OCI-LY1 (cell line): ENCODE data around the gene FRMD3.

ENCODE experiments used
- H2AFZ ChIP-seq: fragments of 200-600 bp; sonication (generic), shearing (Covaris generic); 2 replicates; pipeline ENCODE4 v1.6.0; 2014; ENCODE audit warnings: antibody characterized with exemption, mild to moderate bottlenecking, low read length
- H3F3A ChIP-seq: fragments of 200-600 bp; sonication (generic), shearing (Covaris generic); 2 replicates; pipeline ENCODE4 v1.6.0; 2014; ENCODE audit warnings: mild to moderate bottlenecking, antibody characterized with exemption, low read length, moderate library complexity; ENCODE audit not compliant: insufficient read depth
- H3K27ac ChIP-seq: fragments of 200-600 bp; sonication (generic); 2 replicates; pipeline ENCODE4 v1.5.1; 2014; ENCODE audit warnings: low read length, mixed run types, mild to moderate bottlenecking, low read depth; ENCODE audit not compliant: poor library complexity, severe bottlenecking
- H3K27me3 ChIP-seq: fragments of 200-600 bp; sonication (generic); 2 replicates; pipeline ENCODE4 v1.6.0; 2014; ENCODE audit warnings: antibody characterized with exemption, mild to moderate bottlenecking, low read length, moderate library complexity; ENCODE audit not compliant: insufficient read depth
- H3K36me3 ChIP-seq: fragments of 200-600 bp; sonication (generic); 2 replicates; pipeline ENCODE4 v1.6.1; 2014; ENCODE audit warnings: mild to moderate bottlenecking, antibody characterized with exemption, low read length, moderate library complexity, mixed read lengths; ENCODE audit not compliant: insufficient read depth
- H3K4me1 ChIP-seq: fragments of 200-600 bp; sonication (generic); 2 replicates; pipeline ENCODE4 v1.5.1; 2014; ENCODE audit warnings: mild to moderate bottlenecking, low read length, moderate library complexity; ENCODE audit not compliant: insufficient read depth, severe bottlenecking
- H3K4me2 ChIP-seq: fragments of 200-600 bp; sonication (generic), shearing (Covaris generic); 2 replicates; pipeline ENCODE4 v1.6.1; 2014; ENCODE audit warnings: low read length
- H3K4me3 ChIP-seq: fragments of 200-600 bp; sonication (generic); 2 replicates; pipeline ENCODE4 v1.5.1; 2014; ENCODE audit warnings: low read length, low read depth, mild to moderate bottlenecking, mixed read lengths; ENCODE audit not compliant: poor library complexity, severe bottlenecking
- H3K79me2 ChIP-seq: fragments of 200-600 bp; shearing (Covaris generic); 2 replicates; pipeline ENCODE4 v1.6.1; 2016; ENCODE audit warnings: mixed run types, low read length, mixed read lengths; ENCODE audit not compliant: insufficient read depth
- H3K9ac ChIP-seq: fragments of 200-600 bp; sonication (generic), shearing (Covaris generic); 2 replicates; pipeline ENCODE4 v1.6.1; 2014; ENCODE audit warnings: mild to moderate bottlenecking, low read length, mixed read lengths
- H3K9me2 ChIP-seq: fragments of 200-600 bp; sonication (generic), shearing (Covaris generic); 2 replicates; pipeline ENCODE4 v1.6.1; 2014; ENCODE audit warnings: low read depth, mild to moderate bottlenecking, low read length, mixed read lengths
- H3K9me3 ChIP-seq: fragments of 200-600 bp; shearing (Covaris generic); 2 replicates; pipeline ENCODE4 v1.6.1; 2014; ENCODE audit warnings: low read length, mixed read lengths
- H4K20me1 ChIP-seq: fragments of 200-600 bp; sonication (generic), shearing (Covaris generic); 2 replicates; pipeline ENCODE4 v1.6.0; 2016; ENCODE audit warnings: mild to moderate bottlenecking, low read length; ENCODE audit not compliant: insufficient read depth
- CTCF ChIP-seq: fragments of 200-600 bp; sonication (generic), shearing (Covaris generic); IDR thresholded peaks from 2 replicates; pipeline ENCODE4 v1.5.1; 2017; ENCODE audit warnings: mild to moderate bottlenecking, antibody characterized with exemption, low read length, moderate library complexity, mixed read lengths
- EZH2 ChIP-seq: fragments of 200-600 bp; sonication (generic), shearing (Covaris generic); IDR thresholded peaks from 2 replicates; pipeline ENCODE4 v1.8.0; 2017; ENCODE audit warnings: borderline replicate concordance, mixed run types, mild to moderate bottlenecking, antibody characterized with exemption, low read length, moderate library complexity, mixed read lengths

The FRMD3 gene

GRCh38 chr9:83410701-83411100 lies 127.5 kb downstream of the FRMD3 start:
- Histone ChIP-seq H3K9me2 (no peaks in the 10 kb centered on the region), H2AFZ (no peak overlapping the region), H3K4me1 (no peaks in the 10 kb centered on the region), H3F3A (no peaks in the 10 kb centered on the region), H3K27ac (no peak overlapping the region), H3K27me3 (no peaks in the 10 kb centered on the region), H4K20me1 (no peaks in the 10 kb centered on the region), H3K4me2 (no peak overlapping the region), H3K79me2 (no peaks in the 10 kb centered on the region), H3K4me3 (no peak overlapping the region), H3K36me3 (no peaks in the 10 kb centered on the region), H3K9ac (no peak overlapping the region), H3K9me3 (no peaks in the 10 kb centered on the region)
- TF ChIP-seq EZH2 (no peak), CTCF (no peak)

- Histone ChIP-seq H3K9ac (no peak overlapping the region), H3K9me3 (no peaks in the 10 kb centered on the region), H3K27ac (no peak overlapping the region), H3K4me3 (no peak overlapping the region), H3K36me3 (no peaks in the 10 kb centered on the region), H4K20me1 (no peaks in the 10 kb centered on the region), H2AFZ (no peak overlapping the region), H3K27me3 (no peaks in the 10 kb centered on the region), H3K4me1 (no peaks in the 10 kb centered on the region), H3K4me2 (no peak overlapping the region), H3K79me2 (no peaks in the 10 kb centered on the region), H3F3A (no peaks in the 10 kb centered on the region), H3K9me2 (no peaks in the 10 kb centered on the region)
- TF ChIP-seq EZH2, result no peak
- TF ChIP-seq CTCF, result no peak
These were observed 131.3 kb downstream of the FRMD3 start for GRCh38 chr9:83406921-83407320.

DNA sequence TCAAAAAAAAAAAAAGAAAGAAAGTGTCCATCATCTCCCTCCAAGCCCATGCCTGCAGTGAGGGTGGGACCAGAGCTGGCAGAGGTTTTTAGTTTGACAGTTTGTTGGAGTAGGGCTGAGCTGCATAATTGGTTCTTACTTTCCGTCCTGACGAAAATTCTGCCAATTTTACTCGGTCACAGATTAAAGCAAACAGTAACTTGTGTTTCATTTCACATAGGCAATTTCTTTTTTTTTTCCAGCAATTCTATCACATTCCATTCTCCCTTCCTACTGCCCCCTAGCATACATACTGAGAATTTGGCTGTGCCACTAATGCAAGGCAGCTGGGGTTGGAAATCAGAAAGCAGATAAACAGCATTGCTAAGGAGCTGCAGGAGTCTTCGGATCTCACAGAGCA lies 132.4 kb downstream of the FRMD3 start:
- Histone ChIP-seq H3K4me3 (no peak overlapping the region), H3K27me3 (no peaks in the 10 kb centered on the region), H3K4me2 (no peak overlapping the region), H3K9me3 (no peaks in the 10 kb centered on the region), H2AFZ (no peak overlapping the region), H3K9me2 (no peaks in the 10 kb centered on the region), H3K9ac (no peak overlapping the region), H3F3A (no peaks in the 10 kb centered on the region), H3K27ac (no peak overlapping the region), H4K20me1 (no peaks in the 10 kb centered on the region; the same call in 1 of the 2 replicates), H3K4me1 (no peaks in the 10 kb centered on the region), H3K36me3 (no peaks in the 10 kb centered on the region), H3K79me2 (no peaks in the 10 kb centered on the region)
- no peak for TF ChIP-seq CTCF
- no peak for TF ChIP-seq EZH2
